Natural killer cell (primary cell): Measurements from ENCODE around the gene APOBEC3A. TPM values are rescaled to one million over a fixed set of nuclear protein-coding genes. Genes with fewer than 3 reads are reported as not detected.
A peak's percentile ranks its signal among the peaks of the same experiment; 100 is the strongest.

Experiments used
- ATAC-seq, 3 donors: fragments of 150-1000 bp in 2 of 3; fragments of 200-7000 bp in 1 of 3; cut with Tn5 transposase; 1 replicate in 1 of 3; 2 replicates in 2 of 3; pipeline ENCODE4 v1.10.0; 2021; ENCODE audit warnings: mild to moderate bottlenecking in 2 of 3, moderate library complexity in 2 of 3
- DNase-seq, 2 donors: peaks; one replicate each; pipeline versions ENCODE4 v3.0.0 to v3.0.0-alpha.2; 2013 to 2021; ENCODE audit warnings: mixed read lengths in 1 of 2
- H3K27ac ChIP-seq: one replicate; pipeline ENCODE4 v1.5.1; 2013; ENCODE audit warnings: mild to moderate bottlenecking, low read length
- H3K27me3 ChIP-seq: one replicate; pipeline ENCODE4 v1.6.1; 2013; ENCODE audit warnings: low read length; ENCODE audit not compliant: control insufficient read depth, insufficient read depth
- H3K36me3 ChIP-seq: one replicate; pipeline ENCODE4 v1.6.1; 2013; ENCODE audit warnings: low read length; ENCODE audit not compliant: control insufficient read depth, insufficient read depth
- H3K4me1 ChIP-seq: one replicate; pipeline ENCODE4 v1.6.1; 2013; ENCODE audit warnings: low read length; ENCODE audit not compliant: control insufficient read depth, insufficient read depth
- H3K4me3 ChIP-seq: one replicate; pipeline ENCODE4 v1.5.1; 2013; ENCODE audit warnings: low read length
- H3K9me3 ChIP-seq: one replicate; pipeline ENCODE4 v1.6.1; 2013; ENCODE audit warnings: low read length; ENCODE audit not compliant: control insufficient read depth, insufficient read depth
- H3K27ac Mint-ChIP-seq, 2 donors: one replicate each; pipeline ENCODE4 v1.8.0; 2022; ENCODE audit warnings: mild to moderate bottlenecking in 2 of 2, mixed read lengths in 2 of 2, moderate library complexity in 1 of 2
- H3K27me3 Mint-ChIP-seq, 2 donors: one replicate each; pipeline ENCODE4 v1.8.0; 2022; ENCODE audit warnings: low read depth in 2 of 2, mixed read lengths in 2 of 2
- H3K36me3 Mint-ChIP-seq: one replicate; pipeline ENCODE4 v1.8.0; 2022; ENCODE audit warnings: mixed read lengths
- H3K4me1 Mint-ChIP-seq, 2 donors: one replicate each; pipeline ENCODE4 v1.8.0; 2022; ENCODE audit warnings: mixed read lengths in 2 of 2
- H3K4me3 Mint-ChIP-seq: one replicate; pipeline ENCODE4 v1.8.0; 2022; ENCODE audit warnings: mild to moderate bottlenecking, moderate library complexity, mixed read lengths
- H3K9me3 Mint-ChIP-seq, 2 donors: one replicate each; pipeline ENCODE4 v1.8.0; 2022; ENCODE audit warnings: mixed read lengths in 2 of 2
- CTCF ChIP-seq: fragments of 200-600 bp; IDR thresholded peaks from one replicate; pipeline ENCODE4 v1.8.0; 2022; ENCODE audit warnings: antibody characterized with exemption
- WGBS: methylation state at CpG from one replicate; pipeline ENCODE4 v1.1.7; 2013; ENCODE audit warnings: missing lambda C conversion rate; ENCODE audit not compliant: insufficient coverage; 5-methylcytosine and 5-hydroxymethylcytosine counted together
- intact Hi-C: fragments of 100-400 bp; cut with micrococcal nuclease; formaldehyde crosslinking; loops from one replicate; pipeline ENCODE4 v1.14.2; 2022
- total RNA-seq, 4 donors: library from RNA; stranded (reverse); fragments of 120-200 nt in 1 of 4; gene quantifications; one replicate each; pipeline versions ENCODE4 v1.2.3 to v1.2.4, GENCODE V29; 2013 to 2022

The APOBEC3A gene
- total RNA-seq, 3 donors from 2014 or later (not counting 1 experiment from before 2014, with no cell fraction given): 0.66 to 48.1 (median 4.3) TPM

DNA sequence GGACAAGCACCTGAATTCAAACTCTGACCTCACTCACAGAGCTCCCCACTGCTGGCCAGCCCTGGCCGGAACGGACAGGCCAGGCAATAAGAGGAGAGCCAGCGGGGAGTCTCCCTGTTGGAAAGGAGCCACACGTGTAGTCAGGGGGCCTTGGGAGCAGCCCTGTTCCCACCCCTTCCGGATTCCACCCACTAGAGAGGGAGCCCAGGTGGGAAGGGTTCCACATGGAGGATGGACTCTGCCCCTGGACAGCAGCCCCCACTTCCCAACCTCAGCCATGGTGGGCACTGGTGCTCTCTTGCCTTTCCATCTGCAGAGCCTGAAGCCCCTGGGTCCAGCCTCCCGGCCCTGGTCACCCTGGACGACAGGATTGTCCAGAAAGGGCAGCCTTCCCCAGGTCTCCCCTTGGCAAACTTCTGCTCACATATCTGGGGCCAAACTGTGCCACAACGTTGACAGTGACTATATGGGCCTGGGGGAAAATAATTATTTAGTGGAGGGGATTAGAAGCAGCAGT lies 7.5 kb upstream of the APOBEC3A start:
- peaks cover 18% of the 10 kb centered on the region for H3K4me1 ChIP-seq
- Mint-ChIP-seq H3K27ac (no peak overlapping the region), H3K4me3 (no peak overlapping the region), H3K36me3 (no peaks in the 10 kb centered on the region), H3K9me3 (no peaks in the 10 kb centered on the region), H3K4me1 (peaks cover 0 to 7% of the 10 kb centered on the region in 2 donors), H3K27me3 (peaks cover 22 to 28% of the 10 kb centered on the region in 2 donors)
- TF ChIP-seq CTCF: no peak
- WGBS: 89% methylated on average over 8 of the region's 8 CpGs
- H3K36me3 ChIP-seq: no peaks in the 10 kb centered on the region
- H3K4me3 ChIP-seq: no peak overlapping the region
- intact Hi-C loops: no loop called here
- no peaks in the 10 kb centered on the region for H3K27me3 ChIP-seq
- no peak overlapping the region for H3K27ac ChIP-seq
- peak in 1 of 2 donors; percentile 7 for DNase-seq
- ATAC-seq: no peak
- H3K9me3 ChIP-seq: no peaks in the 10 kb centered on the region

DNA sequence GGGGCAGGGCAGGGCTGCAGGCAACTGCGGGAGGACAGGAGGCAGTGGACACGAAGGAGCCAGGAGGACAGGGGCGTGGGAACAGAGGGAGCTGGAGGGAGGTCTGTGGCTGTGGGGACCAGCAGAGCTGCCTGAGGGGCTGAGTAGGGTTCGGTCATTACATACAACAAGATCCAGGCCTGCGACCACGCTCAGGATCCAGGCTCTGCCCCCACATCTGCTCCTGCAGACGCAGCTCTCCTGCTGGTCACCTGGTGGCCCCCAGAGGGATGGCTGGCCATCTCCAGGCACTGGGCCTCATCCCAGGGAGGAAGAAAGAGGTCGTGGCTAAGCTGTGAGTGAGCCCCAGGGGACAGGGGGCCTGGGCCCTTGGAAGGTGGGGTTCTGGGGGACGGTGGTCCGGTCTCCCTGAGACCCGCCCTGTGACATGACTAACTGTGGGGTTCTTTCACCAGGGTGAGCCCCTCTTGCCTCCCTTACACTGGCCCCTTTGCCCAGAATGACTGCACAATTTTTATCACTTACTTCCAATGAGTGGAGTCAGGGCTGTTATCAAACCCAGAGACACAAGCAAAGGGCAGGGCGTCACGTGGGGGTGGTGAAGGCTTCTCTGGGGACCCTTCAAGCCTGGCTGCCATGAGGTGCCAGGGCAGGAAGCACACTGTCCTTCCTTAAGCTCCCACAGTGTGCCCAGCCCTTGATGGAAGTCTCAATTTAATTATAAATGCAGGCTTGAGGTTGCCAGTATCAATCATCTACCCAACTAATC lies 6.7 kb upstream of the APOBEC3A start:
- Mint-ChIP-seq H3K36me3 (no peaks in the 10 kb centered on the region), H3K27me3 (peaks cover 20 to 28% of the 10 kb centered on the region in 2 donors), H3K4me1 (peaks cover 0 to 7% of the 10 kb centered on the region in 2 donors), H3K4me3 (no peak overlapping the region), H3K9me3 (no peaks in the 10 kb centered on the region), H3K27ac (no peak overlapping the region)
- H3K27me3 ChIP-seq: no peaks in the 10 kb centered on the region
- H3K9me3 ChIP-seq: no peaks in the 10 kb centered on the region
- no peak overlapping the region for H3K4me3 ChIP-seq
- DNase-seq (no peak), ATAC-seq (no peak)
- TF ChIP-seq CTCF: no peak
- intact Hi-C loops: no loop called here
- H3K27ac ChIP-seq: no peak overlapping the region
- H3K36me3 ChIP-seq: no peaks in the 10 kb centered on the region
- WGBS: 89% methylated on average over 13 of the region's 13 CpGs
- H3K4me1 ChIP-seq: peaks cover 19% of the 10 kb centered on the region

- no peak for DNase-seq
- intact Hi-C loops: no loop called here
Measured at GRCh38 chr22:38951734-38952133, 5.7 kb upstream of the APOBEC3A start.

More at GRCh38 chr22:38951734-38952133, 5.7 kb upstream of the APOBEC3A start:
- ATAC-seq: peak in 1 of 3 donors; percentile 24
- Mint-ChIP-seq H3K36me3 (no peaks in the 10 kb centered on the region), H3K27me3 (peaks cover 18 to 22% of the 10 kb centered on the region in 2 donors), H3K4me1 (peaks cover 0 to 7% of the 10 kb centered on the region in 2 donors), H3K9me3 (no peaks in the 10 kb centered on the region), H3K27ac (no peak overlapping the region), H3K4me3 (no peak overlapping the region)
- H3K4me3 ChIP-seq: no peak overlapping the region
- H3K9me3 ChIP-seq: no peaks in the 10 kb centered on the region
- H3K27me3 ChIP-seq: no peaks in the 10 kb centered on the region
- no peak overlapping the region for H3K27ac ChIP-seq
- H3K4me1 ChIP-seq: peaks cover 19% of the 10 kb centered on the region
- WGBS: 46% methylated on average over 2 of the region's 2 CpGs
- no peak for TF ChIP-seq CTCF
- no peaks in the 10 kb centered on the region for H3K36me3 ChIP-seq
